Mononuclear cell (primary cell): ENCODE results near the gene ABCC8. TPM values are rescaled to one million over a fixed set of nuclear protein-coding genes. Genes with fewer than 3 reads are reported as not detected.

Experiments
- H3K27me3 ChIP-seq: 2 replicates; pipeline ENCODE4 v1.6.0; 2011; ENCODE audit warnings: low read length, control low read depth; ENCODE audit not compliant: insufficient read depth
- H3K4me1 ChIP-seq: 2 replicates; pipeline ENCODE4 v1.5.1; 2011; ENCODE audit warnings: mild to moderate bottlenecking, low read length, control low read depth; ENCODE audit not compliant: insufficient read depth
- H3K4me3 ChIP-seq: 2 replicates; pipeline ENCODE4 v1.5.1; 2011; ENCODE audit warnings: mild to moderate bottlenecking, low read length, moderate library complexity
- H3K9me3 ChIP-seq: 2 replicates; pipeline ENCODE4 v1.5.1; 2011; ENCODE audit warnings: low read depth, mild to moderate bottlenecking, control low read depth, low read length
- total RNA-seq: library from RNA; depleted of rRNA; stranded (reverse); fragments of >200 nt; gene quantifications from one replicate; pipeline ENCODE4 v1.2.3, GENCODE V29; 2012

ABCC8 gene
- total RNA-seq, 1 donor: under 0.01 TPM

DNA sequence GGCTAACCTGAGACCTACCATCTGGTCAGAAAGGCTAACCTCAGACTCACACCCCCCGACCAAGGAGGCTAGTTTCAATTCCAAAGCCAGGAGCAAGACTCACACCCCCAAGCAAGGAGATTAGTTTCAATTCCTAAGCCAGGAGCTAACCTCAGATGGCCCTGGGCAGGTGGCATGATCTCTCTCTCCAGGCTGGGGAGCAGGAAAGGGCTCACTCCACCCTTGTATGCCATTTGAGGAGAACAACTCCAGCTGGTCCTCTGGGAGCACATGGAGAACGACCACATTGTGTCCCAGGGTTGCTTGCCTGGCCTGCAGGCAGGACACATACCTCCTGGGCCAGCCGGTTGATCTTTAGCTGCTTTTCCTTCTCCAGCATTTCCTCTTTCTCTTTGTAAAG lies 34.9 kb upstream of the ABCC8 start:
- H3K4me3 ChIP-seq: no peak overlapping the region
- no peaks in the 10 kb centered on the region for H3K4me1 ChIP-seq
- H3K9me3 ChIP-seq: no peaks in the 10 kb centered on the region
- H3K27me3 ChIP-seq: no peaks in the 10 kb centered on the region

- H3K4me3 ChIP-seq: no peak overlapping the region
- H3K4me1 ChIP-seq: no peaks in the 10 kb centered on the region
- no peaks in the 10 kb centered on the region for H3K27me3 ChIP-seq
- no peaks in the 10 kb centered on the region for H3K9me3 ChIP-seq
Observed at GRCh38 chr11:17510507-17511206, 34.0 kb upstream of the ABCC8 start.

DNA sequence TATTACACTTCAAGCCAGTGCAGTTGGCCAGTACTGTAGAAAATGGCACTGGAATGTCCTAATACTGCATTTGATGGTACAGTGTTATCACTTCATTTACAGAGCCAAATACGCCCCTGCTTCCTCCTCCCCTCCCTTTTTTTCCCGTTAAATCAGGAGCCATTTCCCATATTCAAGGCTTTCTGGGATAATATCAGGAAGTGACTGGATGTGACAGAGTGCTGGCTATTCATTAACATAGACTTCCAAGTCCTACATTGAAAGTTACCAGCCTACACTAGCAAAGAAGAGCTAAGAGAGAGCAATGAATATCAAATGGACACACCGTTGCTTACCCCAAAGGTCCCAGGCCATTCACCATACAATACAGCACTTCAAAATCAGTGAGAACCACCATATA lies 32.1 kb upstream of the ABCC8 start:
- Histone ChIP-seq H3K4me3 (no peak overlapping the region), H3K4me1 (no peaks in the 10 kb centered on the region), H3K9me3 (no peaks in the 10 kb centered on the region), H3K27me3 (no peaks in the 10 kb centered on the region)

GRCh38 chr11:17508306-17508705 lies 31.7 kb upstream of the ABCC8 start:
- H3K4me3 ChIP-seq: no peak overlapping the region

DNA sequence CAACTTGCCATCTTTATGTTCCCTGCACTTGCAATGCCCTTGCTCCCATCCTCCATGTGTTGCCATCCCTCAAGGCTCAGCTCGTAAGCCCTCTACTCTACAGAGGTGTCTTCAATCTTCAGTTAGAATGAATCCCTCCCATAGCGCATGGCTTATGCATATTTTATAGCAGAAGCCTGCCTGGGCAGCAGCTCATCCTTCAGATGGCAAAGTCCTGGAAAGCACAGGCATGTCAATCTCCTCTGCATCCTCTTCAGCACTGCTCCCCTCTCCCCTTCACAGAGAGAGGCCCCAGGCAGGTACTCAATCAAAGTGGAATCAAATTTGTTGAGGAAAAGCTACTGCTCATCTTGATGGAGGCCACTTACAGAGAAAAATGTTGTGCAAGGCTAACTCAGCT lies 31.1 kb upstream of the ABCC8 start:
- Histone ChIP-seq H3K27me3 (no peaks in the 10 kb centered on the region), H3K4me3 (no peak overlapping the region), H3K9me3 (no peaks in the 10 kb centered on the region), H3K4me1 (no peaks in the 10 kb centered on the region)

More at GRCh38 chr11:17508306-17508705, 31.7 kb upstream of the ABCC8 start:
- no peaks in the 10 kb centered on the region for H3K4me1 ChIP-seq
- no peaks in the 10 kb centered on the region for H3K27me3 ChIP-seq
- no peaks in the 10 kb centered on the region for H3K9me3 ChIP-seq

DNA sequence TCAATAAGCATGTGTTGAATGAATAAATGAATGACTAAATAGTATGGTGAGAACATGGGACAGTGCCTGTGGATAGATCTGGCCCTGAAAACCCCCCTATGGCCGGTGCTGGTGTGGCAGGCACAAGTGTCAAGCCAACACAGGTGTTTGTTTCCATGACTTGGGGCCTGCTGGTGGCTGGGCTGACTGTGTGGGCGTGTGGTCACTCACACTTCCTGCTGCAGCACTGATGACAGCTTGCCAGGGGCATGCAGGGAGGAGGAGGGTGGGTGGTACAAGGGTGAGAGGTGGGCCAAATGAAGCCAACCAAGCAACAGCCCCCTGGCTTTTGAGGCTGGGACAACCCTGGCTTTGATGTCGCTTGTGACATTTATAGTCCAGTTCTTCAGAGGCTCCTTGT lies 30.3 kb upstream of the ABCC8 start:
- no peak overlapping the region for H3K4me3 ChIP-seq
- H3K9me3 ChIP-seq: no peaks in the 10 kb centered on the region
- no peaks in the 10 kb centered on the region for H3K27me3 ChIP-seq
- no peaks in the 10 kb centered on the region for H3K4me1 ChIP-seq

DNA sequence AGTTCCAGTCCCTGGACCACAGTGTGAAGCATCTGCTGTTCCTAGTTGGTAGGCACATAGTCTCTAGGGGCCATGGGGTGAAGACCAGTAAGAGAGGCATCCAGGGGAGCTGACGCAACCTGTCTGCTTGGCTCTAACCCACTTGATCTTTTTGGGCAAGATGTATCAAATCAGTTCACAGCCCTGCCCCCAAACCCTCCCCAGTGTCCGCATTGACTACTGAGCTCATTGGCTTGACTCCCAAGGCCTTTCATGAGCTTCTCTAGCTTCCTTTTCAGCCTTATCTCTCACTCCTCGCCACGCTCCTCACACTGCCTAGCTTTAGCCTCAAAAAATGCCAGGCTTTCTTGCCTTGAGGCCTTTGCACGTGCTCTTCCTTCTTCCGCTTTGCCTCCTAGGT lies 29.7 kb upstream of the ABCC8 start:
- H3K4me1 ChIP-seq: no peaks in the 10 kb centered on the region
- no peaks in the 10 kb centered on the region for H3K27me3 ChIP-seq
- H3K4me3 ChIP-seq: no peak overlapping the region
- no peaks in the 10 kb centered on the region for H3K9me3 ChIP-seq

DNA sequence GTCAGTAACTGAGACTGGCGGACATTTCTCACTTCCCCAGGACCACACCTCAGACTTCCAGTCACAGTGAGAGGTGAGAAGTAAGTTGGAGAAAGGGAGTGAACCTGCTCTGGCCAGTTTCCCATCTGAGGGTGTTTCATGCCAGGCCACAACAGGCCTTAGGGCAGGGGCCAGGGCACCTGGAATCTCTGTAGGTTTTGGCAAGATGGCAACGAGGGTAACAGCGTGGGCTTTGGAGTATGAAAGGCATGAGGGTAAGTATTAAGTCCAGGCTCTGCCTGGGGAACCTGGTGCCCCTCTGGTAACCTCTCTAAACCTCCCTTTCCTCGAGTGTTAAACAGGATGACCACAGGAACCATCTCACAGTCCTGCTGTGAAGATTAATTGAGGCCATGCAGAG lies 28.5 kb upstream of the ABCC8 start:
- Histone ChIP-seq H3K4me3 (no peak overlapping the region), H3K9me3 (no peaks in the 10 kb centered on the region), H3K27me3 (no peaks in the 10 kb centered on the region), H3K4me1 (no peaks in the 10 kb centered on the region)

DNA sequence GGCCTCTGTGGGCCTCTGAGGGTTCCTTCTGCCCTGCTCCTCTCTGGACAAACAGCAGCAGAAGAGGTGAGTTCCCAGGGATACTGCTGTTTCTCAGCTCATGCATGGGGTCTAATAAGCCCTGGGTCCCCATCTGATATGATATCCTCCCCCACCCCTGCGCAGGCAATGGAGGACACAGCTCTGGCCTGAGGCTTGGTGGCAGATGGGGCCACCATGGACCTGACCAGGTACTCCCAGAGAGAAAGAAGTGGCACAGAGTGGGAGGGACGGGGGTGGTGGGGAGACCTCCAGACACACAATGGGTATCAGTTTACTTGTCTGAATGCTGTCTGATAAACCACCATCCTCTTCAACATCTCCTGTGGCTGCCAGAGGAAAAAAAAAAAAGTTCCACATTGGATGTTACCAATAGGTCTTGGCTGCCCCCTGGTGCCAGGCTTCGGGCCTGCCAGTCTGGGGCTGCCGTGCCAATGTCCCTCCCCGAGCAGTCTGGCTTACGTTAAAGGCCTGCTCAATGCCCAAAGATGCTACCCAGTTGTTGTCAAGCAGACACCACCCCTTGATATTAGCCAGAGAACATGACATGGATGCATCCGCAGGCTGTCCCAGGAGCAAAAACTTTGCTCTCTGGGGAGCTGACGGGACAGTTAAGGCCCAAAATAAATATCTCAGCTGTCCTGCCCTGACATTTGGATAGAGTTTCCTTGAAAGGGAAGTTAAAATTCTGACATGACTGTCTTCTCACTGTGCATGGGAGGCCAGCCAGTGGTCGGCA lies 27.9 kb upstream of the ABCC8 start:
- Histone ChIP-seq H3K9me3 (no peaks in the 10 kb centered on the region), H3K4me1 (no peaks in the 10 kb centered on the region), H3K4me3 (no peak overlapping the region), H3K27me3 (no peaks in the 10 kb centered on the region)

GRCh38 chr11:17502630-17503029 lies 26.0 kb upstream of the ABCC8 start:
- no peaks in the 10 kb centered on the region for H3K4me1 ChIP-seq
- no peak overlapping the region for H3K4me3 ChIP-seq

GRCh38 chr11:17500673-17501072 lies 24.0 kb upstream of the ABCC8 start:
- H3K4me1 ChIP-seq: no peaks in the 10 kb centered on the region
- no peaks in the 10 kb centered on the region for H3K27me3 ChIP-seq
- no peaks in the 10 kb centered on the region for H3K9me3 ChIP-seq
- H3K4me3 ChIP-seq: no peak overlapping the region

More at GRCh38 chr11:17502630-17503029, 26.0 kb upstream of the ABCC8 start:
- Histone ChIP-seq H3K27me3 (no peaks in the 10 kb centered on the region), H3K9me3 (no peaks in the 10 kb centered on the region)

- Histone ChIP-seq H3K4me3 (no peak overlapping the region), H3K4me1 (no peaks in the 10 kb centered on the region), H3K9me3 (no peaks in the 10 kb centered on the region), H3K27me3 (no peaks in the 10 kb centered on the region)
Observed at GRCh38 chr11:17498475-17498874, 21.8 kb upstream of the ABCC8 start.

DNA sequence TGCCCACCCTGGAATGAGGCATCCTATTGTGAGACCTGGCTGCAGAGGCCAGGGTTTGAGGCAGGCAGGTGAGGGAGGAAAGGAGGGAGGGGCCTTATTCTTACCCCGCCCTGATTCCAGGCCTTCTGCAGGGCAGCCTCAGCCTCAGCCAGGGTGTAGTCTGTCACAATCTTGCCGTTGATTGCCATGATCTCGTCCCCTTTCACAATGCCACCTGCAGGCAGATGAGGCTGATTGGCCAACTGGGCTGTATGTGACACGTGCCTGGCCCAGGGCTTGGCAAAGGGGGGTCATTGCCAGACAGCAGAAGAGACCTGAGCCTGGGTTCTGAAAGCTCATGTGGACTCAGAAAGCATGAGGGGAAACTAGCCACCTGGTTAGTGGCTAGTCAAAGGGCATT lies 21.4 kb upstream of the ABCC8 start:
- H3K27me3 ChIP-seq: no peaks in the 10 kb centered on the region
- no peak overlapping the region for H3K4me3 ChIP-seq
- no peaks in the 10 kb centered on the region for H3K4me1 ChIP-seq
- no peaks in the 10 kb centered on the region for H3K9me3 ChIP-seq

DNA sequence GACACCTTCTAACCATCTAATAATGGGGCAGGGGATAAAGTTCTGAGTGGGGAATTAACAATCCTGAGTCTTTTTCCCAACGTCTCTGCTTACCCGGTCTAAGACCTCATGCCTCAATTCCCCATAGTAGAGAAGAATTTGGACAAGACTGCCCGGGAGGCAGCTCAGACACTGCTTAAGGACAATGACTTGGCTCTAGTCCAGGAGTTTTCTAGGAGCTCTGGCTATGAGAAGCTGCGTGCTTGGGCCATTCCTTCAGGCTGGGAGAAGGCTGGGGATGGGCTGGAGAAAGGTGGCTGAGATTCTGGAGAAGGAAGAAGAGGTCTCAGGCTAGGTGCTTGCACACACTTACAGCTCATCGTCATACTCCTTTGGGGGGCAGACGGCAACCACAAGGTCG lies 19.8 kb upstream of the ABCC8 start:
- H3K4me3 ChIP-seq: no peak overlapping the region
- H3K27me3 ChIP-seq: no peaks in the 10 kb centered on the region
- no peaks in the 10 kb centered on the region for H3K4me1 ChIP-seq
- H3K9me3 ChIP-seq: no peaks in the 10 kb centered on the region

- H3K4me1 ChIP-seq: no peaks in the 10 kb centered on the region
- H3K4me3 ChIP-seq: no peak overlapping the region
- H3K27me3 ChIP-seq: no peaks in the 10 kb centered on the region
Observed at GRCh38 chr11:17494019-17494418, 17.4 kb upstream of the ABCC8 start.

GRCh38 chr11:17490938-17491337 lies 14.3 kb upstream of the ABCC8 start:
- H3K4me1 ChIP-seq: no peaks in the 10 kb centered on the region
- H3K4me3 ChIP-seq: no peak overlapping the region
- H3K9me3 ChIP-seq: no peaks in the 10 kb centered on the region
- H3K27me3 ChIP-seq: no peaks in the 10 kb centered on the region

More at GRCh38 chr11:17494019-17494418, 17.4 kb upstream of the ABCC8 start:
- no peaks in the 10 kb centered on the region for H3K9me3 ChIP-seq
